ENCODE measurements around the gene AGXT2. TPM values are rescaled to one million over a fixed set of nuclear protein-coding genes. Genes with fewer than 3 reads are reported as not detected.

AGXT2 gene
- total RNA-seq, 1 donor from 2014 or later = not detected

GRCh38 chr5:35016174-35017051 is 31.3 kb downstream of the AGXT2 start:
- no peak for DNase-seq (ENCODE audit: low spot score)

- DNase-seq (ENCODE audit: low spot score) = no peak
Observed at GRCh38 chr5:35015063-35015462, 32.7 kb downstream of the AGXT2 start.

DNA sequence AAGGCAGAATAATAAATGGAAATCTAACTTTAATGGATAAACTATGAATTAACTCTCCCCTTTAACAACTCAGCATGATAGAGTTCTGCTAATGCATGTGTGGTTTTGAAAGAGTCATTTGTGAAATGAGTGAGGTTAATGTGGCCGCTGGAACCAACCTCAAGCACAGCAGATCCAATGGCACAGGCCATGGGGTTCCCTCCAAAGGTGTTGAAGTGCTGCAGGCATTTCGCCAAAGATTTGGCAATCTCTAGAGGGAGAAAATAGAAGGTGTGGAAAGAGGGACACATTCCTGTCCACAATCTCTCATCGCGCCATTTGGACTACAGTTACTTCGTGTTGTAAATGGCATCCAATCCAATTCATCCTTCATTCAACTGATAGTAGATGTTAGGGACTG is 35.0 kb downstream of the AGXT2 start:
- DNase-seq (ENCODE audit: low spot score) = no peak

DNA sequence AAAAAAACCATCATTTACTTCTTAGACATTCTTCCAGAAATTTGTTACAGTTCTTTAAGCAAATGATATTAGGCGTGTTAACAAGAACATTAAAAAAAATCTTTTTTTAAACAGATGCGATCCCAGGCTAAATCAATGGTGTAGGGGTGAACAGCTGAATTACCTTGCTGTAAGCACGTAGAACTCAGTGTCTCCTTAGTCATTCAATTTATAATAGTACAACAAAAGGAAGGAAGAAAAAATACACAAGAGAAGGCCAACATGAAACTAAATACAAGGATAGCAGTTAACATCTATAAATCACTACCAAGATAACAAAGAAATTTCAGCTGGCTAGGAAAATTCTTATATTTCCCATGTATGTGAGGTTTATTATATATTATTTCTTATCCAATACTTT is 35.4 kb downstream of the AGXT2 start:
- no peak for DNase-seq (ENCODE audit: low spot score)

- DNase-seq (ENCODE audit: low spot score) = no peak
Observed at GRCh38 chr5:35010676-35011075, 37.1 kb downstream of the AGXT2 start.

DNA sequence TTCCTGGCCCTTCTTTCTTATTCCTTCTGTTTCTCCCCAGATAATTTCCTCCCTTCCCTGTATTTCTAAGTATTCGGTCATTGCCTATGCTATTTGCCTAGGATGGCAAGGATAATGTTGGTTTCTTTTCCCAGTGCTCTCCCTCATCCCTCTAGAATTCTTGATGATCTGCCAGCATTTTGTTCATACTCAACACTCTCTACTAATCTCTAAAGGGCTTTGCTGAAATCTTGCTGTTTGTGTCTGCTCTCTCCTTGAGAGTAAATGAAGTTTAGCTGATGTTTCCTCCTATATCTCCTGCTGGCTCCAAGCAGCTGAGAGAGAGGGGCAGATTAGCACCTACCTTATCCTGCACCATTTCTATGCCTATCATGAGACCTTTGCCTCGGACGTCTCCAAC is 38.1 kb downstream of the AGXT2 start:
- DNase-seq (ENCODE audit: low spot score) = no peak

- no peak for DNase-seq (ENCODE audit: low spot score)
Observed at GRCh38 chr5:35009019-35009418, 38.7 kb downstream of the AGXT2 start.

DNA sequence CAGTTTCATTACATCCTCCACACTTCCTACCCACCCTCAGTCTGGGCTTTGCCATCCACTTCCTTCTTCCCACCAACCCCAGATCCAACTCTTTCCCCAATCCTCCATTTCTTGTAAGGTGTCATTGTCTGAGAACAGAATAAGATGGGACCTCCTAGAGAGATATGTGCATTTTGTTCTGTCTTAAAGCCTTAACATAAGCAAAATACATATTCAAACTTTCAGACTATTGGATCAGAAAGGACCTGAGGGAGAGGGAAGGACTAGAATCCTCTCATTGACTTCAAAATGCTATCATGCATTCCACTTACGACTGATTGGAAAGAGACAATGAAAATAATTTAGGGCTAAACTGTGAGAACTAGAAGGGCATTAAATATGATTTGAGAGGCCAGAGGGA is 43.0 kb downstream of the AGXT2 start:
- no peak for DNase-seq (ENCODE audit: low spot score)

DNA sequence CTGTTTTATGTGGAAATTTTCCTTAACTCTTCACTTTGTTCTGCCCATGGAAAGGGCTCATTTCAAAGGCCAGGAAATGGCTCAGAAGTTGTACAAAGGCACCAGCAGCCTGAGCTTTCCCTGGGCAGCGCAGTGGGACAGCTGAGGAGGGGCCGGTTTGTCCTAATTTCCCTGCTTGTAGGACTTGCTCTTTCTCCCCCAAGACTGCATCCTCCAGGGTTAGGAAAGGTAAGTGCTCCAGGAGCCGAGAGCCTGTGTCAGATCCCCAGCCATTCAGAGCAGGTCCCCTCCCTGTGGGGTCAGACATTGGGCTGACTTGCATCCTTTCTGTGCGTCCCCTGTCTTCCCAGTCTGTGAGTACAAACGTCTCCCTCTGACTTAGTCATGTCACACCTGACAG is 43.5 kb downstream of the AGXT2 start:
- no peak for DNase-seq (ENCODE audit: low spot score)

DNA sequence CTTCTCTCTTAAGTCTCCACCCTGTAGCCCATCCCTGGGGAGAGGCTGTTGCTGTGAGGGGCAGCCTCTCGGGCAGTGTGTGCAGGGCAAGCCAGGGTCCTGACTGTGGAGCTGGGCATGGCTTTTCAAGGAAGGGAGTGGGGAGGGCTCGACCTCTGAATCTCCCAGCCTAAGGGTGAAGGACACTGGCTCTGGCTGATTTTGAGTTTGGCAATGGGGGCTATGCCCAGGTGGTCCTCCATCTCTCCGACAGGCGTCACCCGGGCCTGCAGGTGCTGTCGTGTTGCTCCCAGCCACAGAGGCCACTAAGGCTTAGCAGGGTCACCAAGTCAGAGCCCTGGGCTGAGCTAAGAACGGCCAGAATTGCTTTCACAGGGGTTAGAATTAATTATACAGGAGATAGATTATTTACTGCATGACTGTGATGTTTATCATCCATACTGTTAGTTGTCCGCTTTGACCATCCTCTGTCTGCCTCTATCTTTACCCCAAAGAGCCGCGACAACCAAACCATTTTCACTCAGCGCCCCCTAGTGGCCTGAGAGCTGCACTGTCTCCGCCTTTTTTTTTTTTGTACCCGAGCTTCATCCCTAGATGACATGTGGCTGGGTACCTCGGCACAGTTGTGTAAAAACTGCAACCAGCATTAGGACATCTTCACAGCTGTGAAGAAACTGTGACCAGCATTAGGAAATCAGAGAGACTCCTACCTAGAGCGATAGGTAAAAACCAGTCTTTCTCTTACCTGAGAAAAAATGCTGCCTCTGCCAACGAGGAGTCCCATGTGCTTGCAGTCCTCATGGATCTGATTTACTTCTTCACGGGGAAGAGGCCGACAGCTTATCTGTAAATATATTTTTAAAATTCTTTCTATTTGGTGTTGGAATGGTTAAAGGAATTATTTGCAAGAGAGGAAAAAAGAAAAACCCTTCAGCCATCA is 44.5 kb downstream of the AGXT2 start:
- DNase-seq (ENCODE audit: low spot score) = no peak

- no peak for DNase-seq (ENCODE audit: low spot score)
Observed at GRCh38 chr5:35002459-35002858, 45.3 kb downstream of the AGXT2 start.

- DNase-seq (ENCODE audit: low spot score) = no peak
Observed at GRCh38 chr5:35001842-35002241, 45.9 kb downstream of the AGXT2 start.

GRCh38 chr5:34998058-34998789 is 49.5 kb downstream of the AGXT2 start:
- no peak for DNase-seq (ENCODE audit: low spot score)

DNA sequence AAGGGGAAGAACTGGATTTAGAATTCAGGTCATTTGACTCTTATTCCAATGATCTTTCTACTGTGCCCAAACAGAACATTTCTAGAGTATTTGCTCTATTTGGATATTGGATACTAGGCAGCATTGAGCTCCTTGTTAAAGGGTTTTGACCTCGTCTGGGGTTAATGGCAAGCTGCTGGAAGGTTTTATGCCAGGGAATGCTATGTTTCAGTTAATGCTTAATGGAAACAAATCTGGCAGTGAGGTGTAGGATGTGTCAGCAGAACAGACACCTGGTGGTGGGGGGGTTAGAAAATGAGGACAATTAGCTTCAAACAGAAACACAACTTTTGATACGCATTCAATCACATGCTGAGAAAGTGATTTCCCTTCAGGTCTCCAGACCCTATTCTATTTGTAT is 51.5 kb downstream of the AGXT2 start:
- DNase-seq (ENCODE audit: low spot score) = no peak

GRCh38 chr5:34993951-34994350 is 53.8 kb downstream of the AGXT2 start:
- DNase-seq (ENCODE audit: low spot score) = no peak

- DNase-seq (ENCODE audit: low spot score) = no peak
Observed at GRCh38 chr5:34991486-34992238, 56.1 kb downstream of the AGXT2 start.

GRCh38 chr5:34986965-34987364 is 60.8 kb downstream of the AGXT2 start:
- DNase-seq (ENCODE audit: low spot score) = no peak

DNA sequence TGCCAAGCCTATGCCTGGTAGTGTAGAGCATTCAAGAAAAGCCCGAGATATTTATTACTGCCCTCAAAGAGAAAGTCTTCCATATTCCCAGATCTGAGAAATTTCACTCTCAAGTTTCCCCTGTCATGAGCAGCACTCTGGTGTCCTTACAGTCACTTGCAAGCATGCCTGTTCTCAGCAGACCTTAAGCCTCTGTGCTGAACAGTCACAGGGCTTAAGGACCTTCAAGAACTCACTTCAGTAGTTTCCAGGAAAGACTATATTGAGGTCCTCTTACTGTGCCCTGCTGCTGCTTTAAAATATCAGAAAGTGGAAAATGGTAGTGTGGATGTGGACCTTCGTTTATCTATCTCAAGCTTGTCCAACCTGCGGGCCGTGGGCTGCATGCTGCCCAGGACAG is 64.9 kb downstream of the AGXT2 start:
- no peak for DNase-seq (ENCODE audit: low spot score)

GRCh38 chr5:34978681-34979080 is 69.1 kb downstream of the AGXT2 start:
- DNase-seq (ENCODE audit: low spot score) = no peak

DNA sequence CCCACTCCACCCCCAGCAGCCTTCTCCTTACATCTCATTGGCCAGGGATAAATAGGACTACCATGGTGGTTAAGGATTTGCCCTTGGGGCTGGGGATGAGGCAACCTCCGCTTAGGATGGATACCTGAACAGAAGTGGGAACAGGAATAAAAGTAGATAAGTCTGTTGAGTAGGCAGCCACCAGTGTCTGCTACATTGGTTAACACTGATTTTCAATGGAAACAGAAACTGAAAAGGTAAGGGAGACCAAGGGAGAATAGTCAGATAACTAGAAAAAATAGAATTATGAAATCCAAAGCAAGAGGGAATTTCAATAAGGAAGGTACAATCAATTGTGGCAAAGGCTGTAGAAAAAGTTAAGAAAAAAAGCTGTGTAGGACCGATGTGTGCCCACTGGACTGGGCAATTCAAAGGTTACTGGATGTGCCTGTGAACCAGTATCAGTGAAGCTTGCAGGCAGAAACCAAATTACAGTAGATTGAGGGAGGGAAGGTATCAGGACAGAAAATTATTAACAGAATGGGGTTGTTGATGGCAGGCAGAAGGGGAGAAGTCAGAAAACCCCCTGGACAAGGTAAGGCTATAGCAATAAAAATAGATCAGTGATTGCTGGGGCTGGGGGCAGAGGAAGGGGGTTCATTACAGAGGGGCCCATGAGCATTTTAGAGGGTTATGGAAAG is 69.7 kb downstream of the AGXT2 start:
- DNase-seq (ENCODE audit: low spot score) = no peak
